Measurements from ENCODE around the gene RERE.

The RERE gene

DNA sequence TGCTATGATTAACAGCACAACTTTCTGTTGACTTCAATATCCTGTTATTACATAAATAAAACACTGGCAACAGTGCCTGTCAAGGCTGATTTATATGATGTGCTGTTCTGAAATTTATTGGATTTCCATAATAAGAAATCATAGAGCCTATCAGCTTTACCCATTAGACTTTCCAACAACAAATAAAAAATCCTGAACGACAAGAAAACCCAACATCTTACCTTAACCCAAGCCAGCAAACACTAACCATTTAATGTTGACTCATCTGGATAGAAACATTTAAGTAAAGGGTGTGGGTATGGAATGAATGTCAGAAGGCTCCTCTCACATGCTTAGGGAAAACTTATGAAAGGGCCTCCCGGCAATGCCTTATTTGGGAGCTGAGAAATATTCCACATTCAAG is 334.5 kb downstream of the RERE start:
- H3K27ac ChIP-seq, result no peak overlapping the region
- TF ChIP-seq CTCF (conservative IDR thresholded peaks at IDR 0.05), result no peak
- TF ChIP-seq ZFX (IDR thresholded peaks at IDR 0.05), result no peak

GRCh38 chr1:8481650-8482380 is 335.6 kb downstream of the RERE start:
- no peak for TF ChIP-seq CTCF (conservative IDR thresholded peaks at IDR 0.05)
- TF ChIP-seq ZFX (IDR thresholded peaks at IDR 0.05), result no peak
- peak overlapping the region; percentile 66 for H3K27ac ChIP-seq

DNA sequence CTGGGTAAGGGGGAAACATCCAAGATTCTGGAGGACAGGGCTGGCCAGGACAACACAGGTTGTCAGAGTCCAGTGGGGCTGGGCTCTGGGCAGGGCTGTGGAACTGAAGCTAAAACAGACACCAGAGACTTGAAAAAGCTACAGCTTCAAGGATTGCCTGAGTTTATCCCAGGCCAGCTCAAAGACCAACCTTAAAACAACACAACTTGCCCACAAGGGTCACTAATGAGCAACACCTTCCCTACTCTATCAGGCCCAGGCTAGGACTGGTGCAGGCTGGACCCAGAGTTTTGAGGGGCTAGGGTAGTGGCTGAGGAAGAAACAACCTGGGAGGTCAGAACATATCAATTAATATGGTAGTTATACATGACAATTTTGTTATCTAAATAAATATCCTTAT is 338.9 kb downstream of the RERE start:
- no peak overlapping the region for H3K27ac ChIP-seq
- TF ChIP-seq CTCF (conservative IDR thresholded peaks at IDR 0.05) (no peak), ZFX (IDR thresholded peaks at IDR 0.05) (no peak)

GRCh38 chr1:8477983-8478362 is 339.5 kb downstream of the RERE start:
- H3K27ac ChIP-seq, result no peak overlapping the region
- TF ChIP-seq ZFX (IDR thresholded peaks at IDR 0.05) (no peak), CTCF (conservative IDR thresholded peaks at IDR 0.05) (no peak)

DNA sequence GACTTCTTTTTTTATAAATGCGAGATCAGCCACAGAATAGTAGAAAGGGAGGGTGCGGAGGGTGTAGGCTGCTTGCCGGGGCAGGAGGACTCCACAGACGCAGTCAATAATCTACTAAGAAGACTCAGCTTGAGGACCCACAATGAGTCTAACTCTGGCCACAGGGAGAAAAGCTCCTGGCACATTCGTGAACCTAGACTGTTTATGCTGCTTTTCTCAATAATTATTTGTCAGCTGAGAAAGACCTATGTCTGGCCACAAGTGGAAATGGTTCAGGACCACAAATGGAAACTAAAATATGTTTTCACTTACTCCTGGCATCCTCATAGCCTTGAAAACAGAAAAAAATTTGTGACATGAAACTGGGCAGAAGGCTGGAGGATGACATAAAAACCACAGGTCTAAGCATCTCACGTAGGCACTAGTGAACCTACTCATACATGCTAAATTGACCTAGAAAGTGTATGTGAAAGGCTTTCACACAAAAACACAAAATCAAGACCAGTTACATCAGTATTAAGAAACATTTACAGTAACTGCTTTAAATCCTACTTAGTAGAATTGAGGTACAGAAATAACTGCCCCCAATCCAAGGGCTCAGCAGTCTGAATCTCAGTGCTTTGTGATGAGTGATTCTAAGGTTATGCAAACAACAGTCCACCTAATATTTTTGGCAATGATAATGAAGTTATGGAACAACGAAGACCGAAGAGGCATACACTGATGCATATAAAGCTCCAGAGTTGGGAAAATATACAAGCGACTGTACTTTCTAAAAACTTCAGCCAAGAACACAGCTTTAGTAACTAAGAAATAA is 340.1 kb downstream of the RERE start:
- H3K27ac ChIP-seq, result no peak overlapping the region
- TF ChIP-seq CTCF (conservative IDR thresholded peaks at IDR 0.05), result no peak
- no peak for TF ChIP-seq ZFX (IDR thresholded peaks at IDR 0.05)

DNA sequence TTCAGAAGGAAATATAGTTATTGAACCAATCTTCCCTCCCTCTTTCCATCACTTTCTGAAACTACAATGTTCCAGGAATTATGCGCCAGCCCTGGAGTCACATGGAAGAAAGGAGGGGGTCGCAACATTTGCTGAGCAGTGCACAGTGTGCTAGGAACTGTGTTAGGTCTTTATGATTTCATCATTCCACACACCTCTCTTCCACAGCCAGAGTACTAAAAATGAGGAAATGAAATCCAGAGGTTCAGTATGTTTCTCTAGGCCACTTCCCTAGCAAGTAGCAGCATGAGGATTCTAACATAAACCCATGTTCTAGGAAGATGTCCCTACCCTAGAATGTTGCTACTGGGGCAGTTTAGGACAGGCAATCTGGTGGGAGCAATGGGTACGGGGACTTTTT is 341.4 kb downstream of the RERE start:
- no peak for TF ChIP-seq CTCF (conservative IDR thresholded peaks at IDR 0.05)
- no peak for TF ChIP-seq ZFX (IDR thresholded peaks at IDR 0.05)
- H3K27ac ChIP-seq, result no peak overlapping the region

DNA sequence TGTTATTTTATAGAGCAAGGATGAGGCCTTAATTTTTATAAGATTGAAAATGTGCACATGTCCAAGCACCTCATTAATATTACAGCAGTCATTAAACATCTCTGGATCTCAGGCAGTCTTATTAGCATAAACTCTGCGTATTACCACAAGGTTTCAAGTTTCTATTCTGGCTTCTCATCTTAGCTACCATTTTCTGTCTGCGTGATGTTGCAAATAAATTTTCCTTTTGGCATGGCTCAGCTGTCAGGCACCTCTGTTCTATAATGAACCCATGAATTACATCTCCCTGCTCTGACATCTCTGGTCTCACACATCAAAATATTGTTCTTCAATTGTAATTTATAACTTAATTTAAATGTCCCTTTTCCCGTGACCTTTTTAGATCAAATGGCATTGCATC is 343.1 kb downstream of the RERE start:
- no peak overlapping the region for H3K27ac ChIP-seq

More for the DNA sequence above, 343.1 kb downstream of the RERE start:
- TF ChIP-seq ZFX (IDR thresholded peaks at IDR 0.05) (no peak), CTCF (conservative IDR thresholded peaks at IDR 0.05) (no peak)

Measured in C4-2B (cell line).